H1 (cell line): Measurements from ENCODE around the gene SPATA33. TPM values are rescaled to one million over a fixed set of nuclear protein-coding genes. Genes with fewer than 3 reads are reported as not detected.
A peak's percentile ranks its signal among the peaks of the same experiment; 100 is the strongest.

Experiments
- CHD1 ChIP-seq: IDR thresholded peaks from 2 replicates; pipeline ENCODE4 v1.6.1; 2012; ENCODE audit warnings: low read depth, low read length, improper control_type of control experiment
- NRF1 ChIP-seq: IDR thresholded peaks from 2 replicates; pipeline ENCODE4 v1.6.1; 2011; ENCODE audit warnings: mild to moderate bottlenecking, low read depth, low read length, improper control_type of control experiment
- POLR2A ChIP-seq, 2 experiments: IDR thresholded peaks; 1 replicate in 1 of 2; 2 replicates in 1 of 2; pipeline ENCODE4 v1.6.1; 2011; ENCODE audit warnings: low read depth in 2 of 2, low read length in 2 of 2, mild to moderate bottlenecking in 2 of 2; ENCODE audit errors: control extremely low read depth in 1 of 2
- SAP30 ChIP-seq: fragments of 300-600 bp; sonication (generic); IDR thresholded peaks from 2 replicates; pipeline ENCODE4 v1.7.1; 2012; ENCODE audit warnings: low read length, moderate library complexity, mild to moderate bottlenecking, inconsistent platforms; ENCODE audit not compliant: insufficient read depth, insufficient replicate concordance
- SRF ChIP-seq: IDR thresholded peaks from 2 replicates; pipeline ENCODE4 v1.6.1; 2011; ENCODE audit warnings: mild to moderate bottlenecking, low read depth, low read length, moderate library complexity
- TEAD4 ChIP-seq: IDR thresholded peaks from 2 replicates; pipeline ENCODE4 v1.6.1; 2012; ENCODE audit warnings: low read depth, low read length, inconsistent platforms, mixed read lengths
- polyA plus RNA-seq, 7 experiments: library from polyadenylated mRNA; depleted of rRNA in 3 of 7; stranded (reverse) in 5 of 7; unstranded in 2 of 7; fragments of >200 nt in 5 of 7; fragments of 200-250 nt in 2 of 7; gene quantifications; 1 replicate in 5 of 7; 2 replicates in 1 of 7; 4 replicates in 1 of 7; pipeline versions ENCODE4 v1.2.1 to v1.2.3, GENCODE V29; 2011 to 2013; ENCODE audit warnings: missing spikeins in 2 of 7, mixed read lengths in 2 of 7
- total RNA-seq: library from RNA; stranded (reverse); fragmentation: NEBNext Ultra II Directional; extraction: Animal tissue kit (Norgen Biotek cat#: 25700); gene quantifications from 2 replicates; pipeline ENCODE4 v1.2.1, GENCODE V29; 2021
- TF ChIP-seq, protein P1 (sequence below): fragments of 300-600 bp; sonication (generic); IDR thresholded peaks from 2 replicates; pipeline ENCODE4 v1.7.1; 2012; ENCODE audit warnings: low read length, moderate library complexity, mild to moderate bottlenecking, inconsistent platforms; ENCODE audit not compliant: insufficient replicate concordance
- TF ChIP-seq, protein P2 (sequence below): IDR thresholded peaks from 2 replicates; pipeline ENCODE4 v1.6.1; 2011; ENCODE audit warnings: low read length, improper control_type of control experiment
- TF ChIP-seq, protein P3 (sequence below): IDR thresholded peaks from 2 replicates; pipeline ENCODE4 v1.6.1; 2012; ENCODE audit warnings: inconsistent platforms

SPATA33 gene
- total and polyA plus RNA-seq, 2 of the 8 experiments (the other 6 are each of a cell fraction or from before 2014, with no cell fraction given): 5.4 to 16.9 TPM

DNA sequence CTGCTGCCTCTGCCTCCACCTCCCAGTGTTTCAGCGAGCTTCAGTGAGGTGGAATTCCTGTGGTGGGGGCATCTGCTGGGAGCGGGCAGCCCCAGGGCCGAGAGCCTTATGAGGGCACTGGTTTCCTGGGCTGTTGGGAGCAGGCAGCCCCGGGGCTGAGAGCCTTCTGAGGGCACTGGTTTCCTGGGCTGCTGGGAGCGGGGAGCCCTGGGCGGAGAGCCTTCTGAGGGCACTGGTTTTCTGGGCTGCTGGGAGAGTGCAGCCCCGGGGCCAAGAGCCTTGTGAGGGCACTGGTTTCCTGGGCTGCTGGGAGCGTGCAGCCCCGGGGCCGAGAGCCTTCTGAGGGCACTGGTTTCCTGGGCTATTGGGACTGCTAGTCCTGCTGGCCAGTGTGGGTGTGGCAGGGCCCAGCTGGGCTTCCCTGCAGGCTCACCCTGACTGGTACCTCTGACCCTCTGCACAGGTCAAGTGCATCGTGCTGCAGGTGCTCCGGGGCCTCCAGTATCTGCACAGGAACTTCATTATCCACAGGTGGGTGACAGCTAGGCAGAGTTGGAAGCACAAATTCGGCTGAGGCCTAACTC is 34.4 kb downstream of the SPATA33 start (continued):
- TF ChIP-seq, protein P1, sequence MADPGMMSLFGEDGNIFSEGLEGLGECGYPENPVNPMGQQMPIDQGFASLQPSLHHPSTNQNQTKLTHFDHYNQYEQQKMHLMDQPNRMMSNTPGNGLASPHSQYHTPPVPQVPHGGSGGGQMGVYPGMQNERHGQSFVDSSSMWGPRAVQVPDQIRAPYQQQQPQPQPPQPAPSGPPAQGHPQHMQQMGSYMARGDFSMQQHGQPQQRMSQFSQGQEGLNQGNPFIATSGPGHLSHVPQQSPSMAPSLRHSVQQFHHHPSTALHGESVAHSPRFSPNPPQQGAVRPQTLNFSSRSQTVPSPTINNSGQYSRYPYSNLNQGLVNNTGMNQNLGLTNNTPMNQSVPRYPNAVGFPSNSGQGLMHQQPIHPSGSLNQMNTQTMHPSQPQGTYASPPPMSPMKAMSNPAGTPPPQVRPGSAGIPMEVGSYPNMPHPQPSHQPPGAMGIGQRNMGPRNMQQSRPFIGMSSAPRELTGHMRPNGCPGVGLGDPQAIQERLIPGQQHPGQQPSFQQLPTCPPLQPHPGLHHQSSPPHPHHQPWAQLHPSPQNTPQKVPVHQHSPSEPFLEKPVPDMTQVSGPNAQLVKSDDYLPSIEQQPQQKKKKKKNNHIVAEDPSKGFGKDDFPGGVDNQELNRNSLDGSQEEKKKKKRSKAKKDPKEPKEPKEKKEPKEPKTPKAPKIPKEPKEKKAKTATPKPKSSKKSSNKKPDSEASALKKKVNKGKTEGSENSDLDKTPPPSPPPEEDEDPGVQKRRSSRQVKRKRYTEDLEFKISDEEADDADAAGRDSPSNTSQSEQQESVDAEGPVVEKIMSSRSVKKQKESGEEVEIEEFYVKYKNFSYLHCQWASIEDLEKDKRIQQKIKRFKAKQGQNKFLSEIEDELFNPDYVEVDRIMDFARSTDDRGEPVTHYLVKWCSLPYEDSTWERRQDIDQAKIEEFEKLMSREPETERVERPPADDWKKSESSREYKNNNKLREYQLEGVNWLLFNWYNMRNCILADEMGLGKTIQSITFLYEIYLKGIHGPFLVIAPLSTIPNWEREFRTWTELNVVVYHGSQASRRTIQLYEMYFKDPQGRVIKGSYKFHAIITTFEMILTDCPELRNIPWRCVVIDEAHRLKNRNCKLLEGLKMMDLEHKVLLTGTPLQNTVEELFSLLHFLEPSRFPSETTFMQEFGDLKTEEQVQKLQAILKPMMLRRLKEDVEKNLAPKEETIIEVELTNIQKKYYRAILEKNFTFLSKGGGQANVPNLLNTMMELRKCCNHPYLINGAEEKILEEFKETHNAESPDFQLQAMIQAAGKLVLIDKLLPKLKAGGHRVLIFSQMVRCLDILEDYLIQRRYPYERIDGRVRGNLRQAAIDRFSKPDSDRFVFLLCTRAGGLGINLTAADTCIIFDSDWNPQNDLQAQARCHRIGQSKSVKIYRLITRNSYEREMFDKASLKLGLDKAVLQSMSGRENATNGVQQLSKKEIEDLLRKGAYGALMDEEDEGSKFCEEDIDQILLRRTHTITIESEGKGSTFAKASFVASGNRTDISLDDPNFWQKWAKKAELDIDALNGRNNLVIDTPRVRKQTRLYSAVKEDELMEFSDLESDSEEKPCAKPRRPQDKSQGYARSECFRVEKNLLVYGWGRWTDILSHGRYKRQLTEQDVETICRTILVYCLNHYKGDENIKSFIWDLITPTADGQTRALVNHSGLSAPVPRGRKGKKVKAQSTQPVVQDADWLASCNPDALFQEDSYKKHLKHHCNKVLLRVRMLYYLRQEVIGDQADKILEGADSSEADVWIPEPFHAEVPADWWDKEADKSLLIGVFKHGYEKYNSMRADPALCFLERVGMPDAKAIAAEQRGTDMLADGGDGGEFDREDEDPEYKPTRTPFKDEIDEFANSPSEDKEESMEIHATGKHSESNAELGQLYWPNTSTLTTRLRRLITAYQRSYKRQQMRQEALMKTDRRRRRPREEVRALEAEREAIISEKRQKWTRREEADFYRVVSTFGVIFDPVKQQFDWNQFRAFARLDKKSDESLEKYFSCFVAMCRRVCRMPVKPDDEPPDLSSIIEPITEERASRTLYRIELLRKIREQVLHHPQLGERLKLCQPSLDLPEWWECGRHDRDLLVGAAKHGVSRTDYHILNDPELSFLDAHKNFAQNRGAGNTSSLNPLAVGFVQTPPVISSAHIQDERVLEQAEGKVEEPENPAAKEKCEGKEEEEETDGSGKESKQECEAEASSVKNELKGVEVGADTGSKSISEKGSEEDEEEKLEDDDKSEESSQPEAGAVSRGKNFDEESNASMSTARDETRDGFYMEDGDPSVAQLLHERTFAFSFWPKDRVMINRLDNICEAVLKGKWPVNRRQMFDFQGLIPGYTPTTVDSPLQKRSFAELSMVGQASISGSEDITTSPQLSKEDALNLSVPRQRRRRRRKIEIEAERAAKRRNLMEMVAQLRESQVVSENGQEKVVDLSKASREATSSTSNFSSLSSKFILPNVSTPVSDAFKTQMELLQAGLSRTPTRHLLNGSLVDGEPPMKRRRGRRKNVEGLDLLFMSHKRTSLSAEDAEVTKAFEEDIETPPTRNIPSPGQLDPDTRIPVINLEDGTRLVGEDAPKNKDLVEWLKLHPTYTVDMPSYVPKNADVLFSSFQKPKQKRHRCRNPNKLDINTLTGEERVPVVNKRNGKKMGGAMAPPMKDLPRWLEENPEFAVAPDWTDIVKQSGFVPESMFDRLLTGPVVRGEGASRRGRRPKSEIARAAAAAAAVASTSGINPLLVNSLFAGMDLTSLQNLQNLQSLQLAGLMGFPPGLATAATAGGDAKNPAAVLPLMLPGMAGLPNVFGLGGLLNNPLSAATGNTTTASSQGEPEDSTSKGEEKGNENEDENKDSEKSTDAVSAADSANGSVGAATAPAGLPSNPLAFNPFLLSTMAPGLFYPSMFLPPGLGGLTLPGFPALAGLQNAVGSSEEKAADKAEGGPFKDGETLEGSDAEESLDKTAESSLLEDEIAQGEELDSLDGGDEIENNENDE: no peak
- 0 out of 2 replicates have a peak, but pooled peaks have one; percentile 20 for TF ChIP-seq TEAD4
- TF ChIP-seq CHD1: no peak
- TF ChIP-seq, protein P2, sequence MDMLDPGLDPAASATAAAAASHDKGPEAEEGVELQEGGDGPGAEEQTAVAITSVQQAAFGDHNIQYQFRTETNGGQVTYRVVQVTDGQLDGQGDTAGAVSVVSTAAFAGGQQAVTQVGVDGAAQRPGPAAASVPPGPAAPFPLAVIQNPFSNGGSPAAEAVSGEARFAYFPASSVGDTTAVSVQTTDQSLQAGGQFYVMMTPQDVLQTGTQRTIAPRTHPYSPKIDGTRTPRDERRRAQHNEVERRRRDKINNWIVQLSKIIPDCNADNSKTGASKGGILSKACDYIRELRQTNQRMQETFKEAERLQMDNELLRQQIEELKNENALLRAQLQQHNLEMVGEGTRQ: no peak
- TF ChIP-seq POLR2A (IDR thresholded peaks at IDR 0.05; ENCODE audit: control extremely low read depth in 1 of 2, low read depth in 2 of 2, low read length in 2 of 2): no peak
- no peak for TF ChIP-seq SRF
- no peak for TF ChIP-seq NRF1
- no peak for TF ChIP-seq SAP30
- TF ChIP-seq, protein P3, sequence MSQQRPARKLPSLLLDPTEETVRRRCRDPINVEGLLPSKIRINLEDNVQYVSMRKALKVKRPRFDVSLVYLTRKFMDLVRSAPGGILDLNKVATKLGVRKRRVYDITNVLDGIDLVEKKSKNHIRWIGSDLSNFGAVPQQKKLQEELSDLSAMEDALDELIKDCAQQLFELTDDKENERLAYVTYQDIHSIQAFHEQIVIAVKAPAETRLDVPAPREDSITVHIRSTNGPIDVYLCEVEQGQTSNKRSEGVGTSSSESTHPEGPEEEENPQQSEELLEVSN: no peak
